Testis (tissue), 2 donors: ENCODE data around the gene NEK11.

Experiments used
- POLR2A ChIP-seq: fragments of 450-650 bp; IDR thresholded peaks from one replicate; pipeline ENCODE4 v1.6.1; 2017; ENCODE audit warnings: antibody characterized with exemption, mild to moderate bottlenecking, moderate library complexity
- TF ChIP-seq, protein P1 (sequence below), 3 experiments: fragments of 450-650 bp in 2 of 3; fragments of 200-600 bp in 1 of 3; sonication (generic) in 1 of 3; IDR thresholded peaks; one replicate each; pipeline ENCODE4 v1.5.1; 2016 to 2019; ENCODE audit warnings: antibody characterized with exemption in 3 of 3, mild to moderate bottlenecking in 2 of 3, moderate library complexity in 1 of 3

GRCh38 chr3:131374741-131375140 lies 348.1 kb downstream of the NEK11 start:
- TF ChIP-seq POLR2A, result no peak
- TF ChIP-seq, protein P1, sequence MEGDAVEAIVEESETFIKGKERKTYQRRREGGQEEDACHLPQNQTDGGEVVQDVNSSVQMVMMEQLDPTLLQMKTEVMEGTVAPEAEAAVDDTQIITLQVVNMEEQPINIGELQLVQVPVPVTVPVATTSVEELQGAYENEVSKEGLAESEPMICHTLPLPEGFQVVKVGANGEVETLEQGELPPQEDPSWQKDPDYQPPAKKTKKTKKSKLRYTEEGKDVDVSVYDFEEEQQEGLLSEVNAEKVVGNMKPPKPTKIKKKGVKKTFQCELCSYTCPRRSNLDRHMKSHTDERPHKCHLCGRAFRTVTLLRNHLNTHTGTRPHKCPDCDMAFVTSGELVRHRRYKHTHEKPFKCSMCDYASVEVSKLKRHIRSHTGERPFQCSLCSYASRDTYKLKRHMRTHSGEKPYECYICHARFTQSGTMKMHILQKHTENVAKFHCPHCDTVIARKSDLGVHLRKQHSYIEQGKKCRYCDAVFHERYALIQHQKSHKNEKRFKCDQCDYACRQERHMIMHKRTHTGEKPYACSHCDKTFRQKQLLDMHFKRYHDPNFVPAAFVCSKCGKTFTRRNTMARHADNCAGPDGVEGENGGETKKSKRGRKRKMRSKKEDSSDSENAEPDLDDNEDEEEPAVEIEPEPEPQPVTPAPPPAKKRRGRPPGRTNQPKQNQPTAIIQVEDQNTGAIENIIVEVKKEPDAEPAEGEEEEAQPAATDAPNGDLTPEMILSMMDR (IDR thresholded peaks at IDR 0.05), result no peak
